ENCODE data around the gene CPTP.

- no peak for TF ChIP-seq CTCF (IDR thresholded peaks at IDR 0.05)
- no peak for TF ChIP-seq POLR2A (IDR thresholded peaks at IDR 0.05)
- TF ChIP-seq EP300 (IDR thresholded peaks at IDR 0.05): no peak
Observed at GRCh38 chr1:1298861-1299685, 25.5 kb upstream of the CPTP start.
